Activated CD4-positive, alpha-beta T cell treated with anti-CD3 and anti-CD28 coated beads for 36 hours (primary cell): ENCODE results near the gene HEXIM2. TPM values are rescaled to one million over a fixed set of nuclear protein-coding genes. Genes with fewer than 3 reads are reported as not detected.

Source experiments
- ATAC-seq: fragments of 200-7000 bp; cut with Tn5 transposase; one replicate; pipeline ENCODE4 v1.10.0; 2021; ENCODE audit warnings: mild to moderate bottlenecking, moderate library complexity
- CTCF ChIA-PET: fragments of 350-600 bp; sonication (Branson Sonifier 250); formaldehyde crosslinking; loops from one replicate; lab custom pipeline; 2021; ENCODE audit warnings: antibody characterized with exemption; lab: Charles Lee
- POLR2A ChIA-PET: fragments of 350-600 bp; sonication (Branson Sonifier 250); formaldehyde crosslinking; loops from one replicate; lab custom pipeline; 2021; ENCODE audit warnings: antibody characterized with exemption, inconsistent platforms; lab: Charles Lee
- DNase-seq: peaks from one replicate; pipeline ENCODE4 v3.0.0-alpha.2; 2020
- H3K27ac Mint-ChIP-seq: one replicate; pipeline ENCODE4 v1.8.0; 2021; ENCODE audit warnings: mixed read lengths
- H3K27me3 Mint-ChIP-seq: one replicate; pipeline ENCODE4 v1.8.0; 2021; ENCODE audit warnings: mixed read lengths
- H3K36me3 Mint-ChIP-seq: one replicate; pipeline ENCODE4 v1.8.0; 2021; ENCODE audit warnings: low read depth, mixed read lengths
- H3K4me1 Mint-ChIP-seq: one replicate; pipeline ENCODE4 v1.8.0; 2021; ENCODE audit warnings: mixed read lengths
- H3K4me3 Mint-ChIP-seq: one replicate; pipeline ENCODE4 v1.8.0; 2021; ENCODE audit warnings: mild to moderate bottlenecking, moderate library complexity, mixed read lengths
- H3K9me3 Mint-ChIP-seq: one replicate; pipeline ENCODE4 v1.8.0; 2021; ENCODE audit warnings: low read depth, mixed read lengths
- intact Hi-C, 2 experiments: fragments of 100-400 bp; cut with DNase I in 1 of 2; cut with micrococcal nuclease in 1 of 2; formaldehyde crosslinking; loops; one replicate each; pipeline versions ENCODE4 v1.14.2 to v1.15.1; 2022 to 2024; cut with DNase I, micrococcal nuclease
- total RNA-seq, 2 experiments: library from RNA; stranded (reverse); gene quantifications; one replicate each; pipeline ENCODE4 v1.2.3, GENCODE V29; 2021

HEXIM2 gene
- total RNA-seq, 2 experiments from 2014 or later, result 3.9 to 4.6 TPM

- no peak for ATAC-seq
- no peaks in the 10 kb centered on the region for H3K36me3 Mint-ChIP-seq
- H3K9me3 Mint-ChIP-seq, result no peaks in the 10 kb centered on the region
- H3K27me3 Mint-ChIP-seq, result no peaks in the 10 kb centered on the region
- intact Hi-C loops, result no loop called here
- H3K27ac Mint-ChIP-seq, result no peak overlapping the region
- no peak overlapping the region for H3K4me3 Mint-ChIP-seq
- ChIA-PET CTCF (interaction anchor here (0.7 to 4.2 kb wide), 3 partner anchors 11 to 1192 kb away, joined by 4 to 41 read pairs (median 13); partner anchors contain the start of genes HEXIM1 and HEXIM2), POLR2A (interaction anchor here (1.2 to 1.5 kb wide), 2 partner anchors 9 to 22 kb away, joined by 3 to 5 read pairs; partner anchors contain the start of gene HEXIM2)
- peaks cover 23% of the 10 kb centered on the region for H3K4me1 Mint-ChIP-seq
- DNase-seq, result no peak
These were observed 9.3 kb downstream of the HEXIM2 start for GRCh38 chr17:45170931-45171337.

DNA sequence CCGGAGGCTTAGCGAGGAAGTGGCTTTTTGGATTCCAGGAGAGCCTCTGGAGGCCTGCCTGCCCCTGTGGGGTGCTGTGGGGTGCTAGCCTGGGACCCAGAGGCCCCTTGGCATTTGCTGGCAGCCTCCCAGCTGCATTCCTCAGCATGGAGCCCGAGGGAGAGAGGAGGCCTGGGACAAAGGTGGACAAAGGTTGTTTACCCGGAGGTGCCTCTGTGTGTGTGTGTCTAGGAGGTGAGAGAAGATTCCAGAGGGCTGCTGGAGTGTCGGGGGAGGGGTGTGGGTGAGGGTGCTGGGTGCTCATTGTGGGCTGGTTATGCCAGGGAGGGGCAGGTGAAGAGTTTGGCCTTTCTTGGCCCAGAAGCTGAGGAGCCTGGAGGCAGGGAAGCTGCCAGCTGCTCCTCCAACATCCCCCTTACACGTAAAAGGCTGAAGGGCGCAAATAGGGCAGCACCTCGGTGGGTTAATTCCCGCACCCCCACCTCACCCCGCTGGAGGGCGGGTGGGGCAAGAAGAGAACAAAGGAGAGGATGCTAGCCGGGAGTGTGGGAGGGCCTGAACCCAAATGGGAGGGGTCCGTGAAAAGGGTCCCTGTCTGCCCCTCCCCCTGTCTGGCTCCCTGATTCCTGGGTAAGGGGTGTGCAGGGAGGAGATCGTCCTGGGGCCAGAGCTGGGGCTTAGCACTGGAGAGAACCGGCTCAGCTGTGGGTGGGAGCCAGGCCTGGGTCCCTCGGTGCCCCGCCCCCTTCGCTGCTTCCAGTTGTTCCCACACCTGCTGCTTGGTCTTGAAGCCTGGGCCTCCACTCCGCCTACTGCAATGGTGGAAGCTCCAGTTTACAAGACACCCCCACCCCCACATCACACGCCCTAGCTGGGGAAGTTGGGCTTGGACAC lies 9.9 kb downstream of the HEXIM2 start:
- H3K4me3 Mint-ChIP-seq, result no peak overlapping the region
- intact Hi-C loops, result loop anchor here (1.0 to 2.0 kb wide), 4 partner anchors 10 to 25 kb away; partner anchors contain the start of genes HEXIM1 (in 2 of the 2) and HEXIM2 (in 2 of the 2)
- no peaks in the 10 kb centered on the region for H3K36me3 Mint-ChIP-seq
- no peaks in the 10 kb centered on the region for H3K27me3 Mint-ChIP-seq
- ChIA-PET CTCF (interaction anchor here (0.6 to 4.2 kb wide), 6 partner anchors 11 to 1192 kb away, joined by 3 to 41 read pairs (median 8); partner anchors contain the start of genes ACBD4, HEXIM1 and HEXIM2), POLR2A (interaction anchor here (1.2 to 3.3 kb wide), 2 partner anchors 10 to 23 kb away, joined by 3 to 33 read pairs; partner anchors contain the start of genes HEXIM1 and HEXIM2)
- H3K4me1 Mint-ChIP-seq, result peaks cover 23% of the 10 kb centered on the region
- DNase-seq (peak; percentile 20), ATAC-seq (no peak)
- H3K27ac Mint-ChIP-seq, result peak overlapping the region; percentile 85
- H3K9me3 Mint-ChIP-seq, result no peaks in the 10 kb centered on the region

DNA sequence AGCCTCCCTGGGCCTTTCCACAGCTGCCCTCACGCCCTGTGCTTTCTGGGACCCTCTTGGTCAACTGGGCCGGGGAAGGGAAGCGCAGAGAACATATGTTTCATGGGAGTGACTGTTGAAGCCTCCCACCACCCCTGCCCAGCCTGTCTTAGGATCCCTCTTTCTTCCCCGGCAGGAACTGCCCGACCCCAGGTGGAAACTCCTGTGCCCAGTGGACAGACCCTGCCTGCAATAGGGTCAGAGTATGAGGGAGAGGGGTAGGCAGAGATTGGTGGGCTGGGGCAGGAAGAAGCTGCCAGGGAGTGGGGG lies 10.5 kb downstream of the HEXIM2 start:
- Mint-ChIP-seq H3K27me3 (no peaks in the 10 kb centered on the region), H3K27ac (peak overlapping the region; percentile 85), H3K4me1 (peaks cover 23% of the 10 kb centered on the region), H3K4me3 (no peak overlapping the region), H3K9me3 (no peaks in the 10 kb centered on the region), H3K36me3 (no peaks in the 10 kb centered on the region)
- intact Hi-C loops, result loop anchor here (1.0 to 2.0 kb wide), 4 partner anchors 11 to 25 kb away; partner anchors contain the start of genes HEXIM1 (in 2 of the 2) and HEXIM2 (in 2 of the 2)
- POLR2A ChIA-PET, result interaction anchor here (1.3 to 3.3 kb wide), 2 partner anchors 23 to 37 kb away, joined by 5 to 33 read pairs; partner anchors contain the start of genes ACBD4 and HEXIM1
- ATAC-seq (no peak), DNase-seq (no peak)
- CTCF ChIA-PET, result interaction anchor here (0.7 to 4.2 kb wide), 8 partner anchors 9 to 37 kb away, joined by 3 to 41 read pairs (median 10); partner anchors contain the start of genes ACBD4, HEXIM1 and HEXIM2

DNA sequence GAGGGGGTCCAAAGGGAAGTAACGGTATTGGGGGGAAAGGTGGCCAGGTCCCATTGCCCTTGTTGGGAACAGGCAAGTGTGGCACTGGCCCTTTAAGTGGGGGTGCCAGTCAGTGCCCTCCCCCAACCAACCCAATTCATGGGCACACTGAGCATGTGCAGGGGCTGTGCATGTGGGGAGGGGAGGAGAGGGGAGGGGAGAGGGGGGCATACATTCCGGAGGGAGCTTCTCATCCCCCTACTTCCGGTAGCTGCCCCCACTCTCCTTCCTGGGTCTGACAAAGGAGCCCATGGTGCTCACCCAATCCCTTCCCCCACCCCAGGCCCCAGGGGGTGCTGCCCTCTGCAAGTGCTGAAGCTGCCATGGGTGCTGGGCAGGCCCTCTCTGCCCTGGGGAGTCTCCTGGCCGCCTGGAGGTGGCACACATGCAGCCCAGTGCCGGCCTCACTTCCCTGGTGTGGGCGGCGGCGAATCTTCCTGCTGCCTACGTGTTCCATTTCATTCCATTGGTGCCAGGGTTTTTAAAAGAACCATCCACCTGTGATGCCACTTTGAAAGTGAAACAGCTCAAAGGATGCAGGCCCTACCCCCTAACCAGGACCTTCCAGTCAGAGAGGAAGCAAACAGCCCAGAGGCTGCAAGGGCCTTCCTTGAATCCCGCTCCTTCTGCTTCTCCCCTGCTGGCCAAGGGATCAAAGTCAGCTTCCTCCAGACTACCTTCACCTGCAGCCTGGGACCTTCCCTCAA lies 11.0 kb downstream of the HEXIM2 start:
- H3K27ac Mint-ChIP-seq, result peak overlapping the region; percentile 85
- H3K4me1 Mint-ChIP-seq, result peaks cover 23% of the 10 kb centered on the region
- peak overlapping the region; percentile 69 for H3K4me3 Mint-ChIP-seq
- DNase-seq, result peak; percentile 81
- intact Hi-C loops, result loop anchor here (1.0 to 2.0 kb wide), 4 partner anchors 11 to 24 kb away; partner anchors contain the start of genes HEXIM1 (in 2 of the 2) and HEXIM2 (in 2 of the 2)
- H3K9me3 Mint-ChIP-seq, result no peaks in the 10 kb centered on the region
- POLR2A ChIA-PET, result interaction anchor here (0.8 to 3.3 kb wide), 4 partner anchors 11 to 37 kb away, joined by 3 to 33 read pairs (median 7); partner anchors contain the start of genes ACBD4, HEXIM1 and HEXIM2
- no peaks in the 10 kb centered on the region for H3K27me3 Mint-ChIP-seq
- H3K36me3 Mint-ChIP-seq, result no peaks in the 10 kb centered on the region
- CTCF ChIA-PET, result interaction anchor here (0.6 to 4.2 kb wide), 12 partner anchors 9 to 50 kb away, joined by 3 to 41 read pairs (median 5); partner anchors contain the start of genes ACBD4, HEXIM1 and HEXIM2
- ATAC-seq, result peak; percentile 88

DNA sequence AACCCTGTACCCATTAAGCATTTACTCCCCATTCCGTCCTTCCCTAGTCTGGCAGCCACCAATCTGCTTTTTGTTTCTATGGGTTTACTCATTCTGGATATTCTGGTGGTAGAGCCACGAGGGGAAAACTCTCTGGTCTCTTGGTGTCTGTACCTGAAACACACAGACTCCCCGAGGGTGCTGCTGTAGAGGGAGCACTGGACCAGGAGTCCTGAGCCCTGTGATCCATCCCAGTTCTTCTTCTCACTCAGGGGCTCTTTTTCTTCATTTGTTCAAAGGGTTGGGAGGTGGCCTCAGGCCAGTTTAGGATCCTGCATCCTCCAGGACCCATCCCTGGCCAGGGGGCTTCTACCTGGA lies 14.1 kb downstream of the HEXIM2 start:
- DNase-seq (no peak), ATAC-seq (no peak)
- no peaks in the 10 kb centered on the region for H3K9me3 Mint-ChIP-seq
- CTCF ChIA-PET, result interaction anchor here (1.2 kb wide), 1 partner anchor 40 kb away, joined by 5 read pairs; the partner anchor contains the start of gene ACBD4
- peaks cover 22% of the 10 kb centered on the region for H3K4me1 Mint-ChIP-seq
- no peak overlapping the region for H3K4me3 Mint-ChIP-seq
- no peak overlapping the region for H3K27ac Mint-ChIP-seq
- POLR2A ChIA-PET, result no interaction called here
- intact Hi-C loops, result no loop called here
- H3K27me3 Mint-ChIP-seq, result no peaks in the 10 kb centered on the region
- no peaks in the 10 kb centered on the region for H3K36me3 Mint-ChIP-seq

DNA sequence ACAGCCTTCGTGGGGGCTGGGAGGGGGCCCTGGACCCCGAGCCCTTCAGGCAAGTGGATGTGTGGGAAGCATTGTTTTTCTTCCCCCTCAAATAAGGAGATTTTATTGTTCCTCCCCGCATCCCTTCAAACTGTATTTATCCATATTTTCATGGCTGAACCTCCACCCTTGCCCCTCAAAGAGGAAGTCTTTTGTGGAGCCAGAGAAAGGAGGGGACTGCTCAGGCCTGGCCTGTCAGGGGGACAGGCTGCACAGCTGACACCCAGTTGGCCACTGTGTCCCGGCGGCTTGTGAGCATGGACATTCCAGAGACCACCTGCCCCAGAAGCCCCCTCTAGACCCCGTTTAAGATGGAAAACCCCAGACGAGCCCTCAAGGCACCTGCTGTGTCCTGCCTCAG lies 15.9 kb downstream of the HEXIM2 start:
- POLR2A ChIA-PET, result no interaction called here
- H3K27ac Mint-ChIP-seq, result no peak overlapping the region
- peaks cover 6% of the 10 kb centered on the region for H3K4me1 Mint-ChIP-seq
- ATAC-seq (no peak), DNase-seq (no peak)
- no peaks in the 10 kb centered on the region for H3K9me3 Mint-ChIP-seq
- intact Hi-C loops, result no loop called here
- H3K36me3 Mint-ChIP-seq, result no peaks in the 10 kb centered on the region
- CTCF ChIA-PET, result interaction anchor here (1.1 to 2.8 kb wide), 3 partner anchors 20 to 25 kb away, joined by 3 to 9 read pairs (median 4); no protein-coding TSS in a partner anchor
- no peak overlapping the region for H3K4me3 Mint-ChIP-seq
- H3K27me3 Mint-ChIP-seq, result no peaks in the 10 kb centered on the region

DNA sequence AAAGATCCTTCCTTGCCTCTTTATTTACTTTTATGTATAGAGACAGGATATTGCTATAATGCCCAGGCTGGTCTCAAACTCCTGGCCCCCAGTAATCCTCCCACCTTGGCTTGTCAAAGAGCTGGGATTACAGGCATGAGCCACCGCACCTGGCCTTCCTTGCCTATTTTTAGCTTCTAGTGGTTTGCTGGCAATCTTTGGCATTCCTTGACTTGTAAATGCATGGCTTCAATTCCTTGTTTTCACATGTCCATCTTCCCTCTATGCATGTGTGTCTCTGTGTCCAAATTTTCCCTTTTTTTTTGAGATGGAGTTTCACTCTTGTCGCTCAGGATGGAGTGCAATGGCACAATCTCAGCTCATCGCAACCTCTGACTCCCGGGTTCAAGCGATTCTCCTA lies 22.5 kb downstream of the HEXIM2 start:
- Mint-ChIP-seq H3K9me3 (no peaks in the 10 kb centered on the region), H3K27me3 (no peaks in the 10 kb centered on the region), H3K27ac (no peak overlapping the region), H3K4me1 (no peaks in the 10 kb centered on the region), H3K36me3 (no peaks in the 10 kb centered on the region), H3K4me3 (no peak overlapping the region)
- ATAC-seq (no peak), DNase-seq (no peak)
- intact Hi-C loops, result no loop called here
- POLR2A ChIA-PET, result no interaction called here
- CTCF ChIA-PET, result interaction anchor here (0.7 to 1.8 kb wide), 4 partner anchors 14 to 493 kb away, joined by 3 to 7 read pairs (median 4); partner anchors contain the start of gene ACBD4

DNA sequence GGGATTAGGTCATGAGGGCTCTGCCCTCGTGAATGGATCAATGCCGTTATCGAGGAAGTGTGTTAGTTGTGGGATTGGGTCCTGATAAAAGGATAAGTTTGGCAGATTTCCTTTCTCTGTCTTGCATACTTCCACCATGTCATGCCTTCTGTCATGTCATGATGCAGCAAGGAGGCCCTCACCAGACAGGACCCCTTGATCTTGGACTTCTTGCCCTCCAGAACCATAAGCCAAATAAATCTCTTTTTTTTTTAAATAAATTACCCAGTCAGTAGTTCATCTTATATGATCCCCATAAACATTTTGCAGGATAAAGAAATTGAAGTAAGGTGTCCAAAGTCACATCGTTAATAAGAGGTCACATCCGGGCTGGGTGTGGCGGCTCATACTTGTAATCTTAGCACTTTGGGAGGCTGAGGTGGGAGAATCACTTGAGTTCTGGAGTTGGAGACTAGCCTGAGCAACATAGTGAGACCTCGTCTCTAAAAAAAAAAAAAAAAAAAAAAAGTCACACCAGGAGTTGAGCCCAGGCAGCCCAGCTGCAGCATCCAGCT lies 25.2 kb downstream of the HEXIM2 start:
- Mint-ChIP-seq H3K36me3 (no peaks in the 10 kb centered on the region), H3K9me3 (no peaks in the 10 kb centered on the region), H3K4me3 (no peak overlapping the region), H3K27me3 (no peaks in the 10 kb centered on the region), H3K27ac (no peak overlapping the region), H3K4me1 (no peaks in the 10 kb centered on the region)
- DNase-seq (no peak), ATAC-seq (no peak)
- intact Hi-C loops, result no loop called here
- ChIA-PET CTCF (no interaction called here), POLR2A (no interaction called here)

- H3K9me3 Mint-ChIP-seq, result no peaks in the 10 kb centered on the region
- ChIA-PET CTCF (interaction anchor here (0.6 to 2.6 kb wide), 4 partner anchors 9 to 128 kb away, joined by 3 to 12 read pairs (median 5); partner anchors contain the start of genes ACBD4 and MAP3K14), POLR2A (interaction anchor here (1.4 kb wide), 1 partner anchor 40 kb away, joined by 4 read pairs; no protein-coding TSS in a partner anchor)
- H3K4me1 Mint-ChIP-seq, result no peaks in the 10 kb centered on the region
- H3K4me3 Mint-ChIP-seq, result no peak overlapping the region
- DNase-seq, result no peak
- H3K36me3 Mint-ChIP-seq, result no peaks in the 10 kb centered on the region
- no peaks in the 10 kb centered on the region for H3K27me3 Mint-ChIP-seq
- no peak for ATAC-seq
- intact Hi-C loops, result no loop called here
- no peak overlapping the region for H3K27ac Mint-ChIP-seq
These were observed 27.3 kb downstream of the HEXIM2 start for GRCh38 chr17:45189009-45189408.

GRCh38 chr17:45190503-45191255 lies 29.0 kb downstream of the HEXIM2 start:
- ChIA-PET POLR2A (interaction anchor here (0.5 to 0.6 kb wide), 2 partner anchors 49 to 434 kb away, joined by 3 to 6 read pairs; no protein-coding TSS in a partner anchor), CTCF (interaction anchor here (0.6 to 1.9 kb wide), 4 partner anchors 18 to 100 kb away, joined by 3 to 7 read pairs (median 4); partner anchors contain the start of gene ACBD4)
- intact Hi-C loops, result loop anchor here in 1 of 2 experiments (10.0 kb wide), 2 partner anchors 266 to 416 kb away; no protein-coding TSS in a partner anchor
- no peak overlapping the region for H3K4me3 Mint-ChIP-seq
- ATAC-seq (no peak), DNase-seq (no peak)
- H3K36me3 Mint-ChIP-seq, result no peaks in the 10 kb centered on the region
- peaks cover 2% of the 10 kb centered on the region for H3K9me3 Mint-ChIP-seq
- H3K27me3 Mint-ChIP-seq, result no peaks in the 10 kb centered on the region
- H3K4me1 Mint-ChIP-seq, result no peaks in the 10 kb centered on the region
- H3K27ac Mint-ChIP-seq, result no peak overlapping the region
